SK-N-SH treated with all-trans-retinoic acid at 6 μM for 48 hours (cell line): ENCODE data around the gene CDC14A.
"Not testable (repeated sequence)": the region's sequence is repeated elsewhere in the genome, so short reads cannot be mapped to it uniquely, and the experiment has no call there.

Experiments
- ATAC-seq: fragments of 200-7000 bp; cut with Tn5 transposase; 3 replicates; pipeline ENCODE4 v1.9.1; 2020; ENCODE audit warnings: mild to moderate bottlenecking, moderate library complexity
- ARNTL ChIP-seq: fragments of 450-650 bp; formaldehyde crosslinking; IDR thresholded peaks from 2 replicates; pipeline ENCODE4 v1.5.0; 2020; ENCODE audit warnings: low read depth, mild to moderate bottlenecking, moderate library complexity, borderline replicate concordance
- BACH2 ChIP-seq: fragments of 250-450 bp; sonication (Bioruptor Pico); IDR thresholded peaks from 2 replicates; pipeline ENCODE4 v1.9.0; 2021; ENCODE audit warnings: mild to moderate bottlenecking, borderline replicate concordance
- ESRRG ChIP-seq: fragments of 250-450 bp; sonication (Bioruptor Pico); IDR thresholded peaks from 2 replicates; pipeline ENCODE4 v1.6.1; 2021; ENCODE audit warnings: mild to moderate bottlenecking
- GLIS3 ChIP-seq: fragments of 250-450 bp; sonication (Bioruptor Pico); IDR thresholded peaks from 2 replicates; pipeline ENCODE4 v1.5.0; 2020; ENCODE audit warnings: mild to moderate bottlenecking, moderate library complexity
- ISL1 ChIP-seq: fragments of 250-450 bp; sonication (Bioruptor Pico); IDR thresholded peaks from 2 replicates; pipeline ENCODE4 v2.1.2; 2022; ENCODE audit warnings: mild to moderate bottlenecking, moderate library complexity
- OSR1 ChIP-seq: fragments of 250-450 bp; sonication (Bioruptor Pico); IDR thresholded peaks from 2 replicates; pipeline ENCODE4 v1.8.0; 2022; ENCODE audit warnings: moderate library complexity, mild to moderate bottlenecking, inconsistent platforms
- RARB ChIP-seq: fragments of 250-450 bp; sonication (Bioruptor Pico); IDR thresholded peaks from 2 replicates; pipeline ENCODE4 v1.8.0; 2021; ENCODE audit warnings: mild to moderate bottlenecking, moderate library complexity
- TCF4 ChIP-seq: fragments of 250-450 bp; sonication (Bioruptor Pico); IDR thresholded peaks from 2 replicates; pipeline ENCODE4 v1.8.0; 2021; ENCODE audit warnings: mild to moderate bottlenecking, moderate library complexity, borderline replicate concordance
- TOX ChIP-seq: fragments of 250-450 bp; sonication (Bioruptor Pico); IDR thresholded peaks from 2 replicates; pipeline ENCODE4 v1.8.0; 2021; ENCODE audit warnings: mild to moderate bottlenecking, moderate library complexity, borderline replicate concordance
- ZC3H10 ChIP-seq: fragments of 250-450 bp; sonication (Bioruptor Pico); IDR thresholded peaks from 2 replicates; pipeline ENCODE4 v1.5.1; 2021; ENCODE audit warnings: mild to moderate bottlenecking, moderate library complexity
- ZFP3 ChIP-seq: fragments of 250-450 bp; sonication (Bioruptor Pico); IDR thresholded peaks from 2 replicates; pipeline ENCODE4 v1.5.0; 2020; ENCODE audit warnings: mild to moderate bottlenecking, moderate library complexity
- ZFP30 ChIP-seq: fragments of 450-650 bp; formaldehyde crosslinking; IDR thresholded peaks from 2 replicates; pipeline ENCODE4 v1.5.0; 2022; ENCODE audit warnings: mild to moderate bottlenecking, moderate library complexity
- ZNF565 ChIP-seq: fragments of 450-650 bp; formaldehyde crosslinking; conservative IDR thresholded peaks from 2 replicates; pipeline ENCODE4 v1.5.0; 2020; ENCODE audit warnings: low read depth, mild to moderate bottlenecking, moderate library complexity
- ZNF70 ChIP-seq: fragments of 450-650 bp; formaldehyde crosslinking; IDR thresholded peaks from 2 replicates; pipeline ENCODE4 v1.5.0; 2020; ENCODE audit warnings: mild to moderate bottlenecking, moderate library complexity
- ZNF8 ChIP-seq: fragments of 450-650 bp; formaldehyde crosslinking; IDR thresholded peaks from 2 replicates; pipeline ENCODE4 v1.5.0; 2020; ENCODE audit warnings: mild to moderate bottlenecking, moderate library complexity
- TF ChIP-seq, protein P1 (sequence below): fragments of 250-450 bp; sonication (Bioruptor Pico); IDR thresholded peaks from 2 replicates; pipeline ENCODE4 v1.5.0; 2020; ENCODE audit warnings: mild to moderate bottlenecking, moderate library complexity
- TF ChIP-seq, protein P2 (sequence below): fragments of 250-450 bp; sonication (Bioruptor Pico); IDR thresholded peaks from 2 replicates; pipeline ENCODE4 v1.8.0; 2020; ENCODE audit warnings: mild to moderate bottlenecking, moderate library complexity, borderline replicate concordance
- TF ChIP-seq, protein P3 (sequence below): fragments of 250-450 bp; sonication (Bioruptor Pico); IDR thresholded peaks from 2 replicates; pipeline ENCODE4 v1.5.1; 2020; ENCODE audit warnings: low read depth, mild to moderate bottlenecking, moderate library complexity
- TF ChIP-seq, protein P4 (sequence below): fragments of 250-450 bp; sonication (Bioruptor Pico); IDR thresholded peaks from 2 replicates; pipeline ENCODE4 v1.5.1; 2021; ENCODE audit warnings: mild to moderate bottlenecking, moderate library complexity

CDC14A gene

DNA sequence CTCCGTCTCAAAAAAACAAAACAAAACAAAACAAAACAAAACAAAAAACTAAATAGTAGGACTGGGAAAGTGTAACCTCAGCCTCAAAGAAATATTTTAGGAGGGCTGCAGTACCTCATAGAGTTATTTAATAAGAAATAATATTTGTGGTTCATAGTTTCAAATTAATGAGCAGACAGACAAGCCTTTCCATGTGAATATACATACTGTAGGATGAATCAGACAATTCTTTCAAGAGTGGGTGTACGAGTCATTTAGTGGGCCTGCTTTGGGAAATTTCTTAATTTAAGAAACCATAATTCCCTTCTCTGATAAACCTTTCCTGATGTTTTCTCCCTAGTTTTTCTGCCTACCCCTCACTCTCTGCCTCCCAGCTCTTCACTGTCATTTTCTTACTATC is 52.5 kb downstream of the CDC14A start:
- TF ChIP-seq TOX, result no peak
- TF ChIP-seq, protein P1, sequence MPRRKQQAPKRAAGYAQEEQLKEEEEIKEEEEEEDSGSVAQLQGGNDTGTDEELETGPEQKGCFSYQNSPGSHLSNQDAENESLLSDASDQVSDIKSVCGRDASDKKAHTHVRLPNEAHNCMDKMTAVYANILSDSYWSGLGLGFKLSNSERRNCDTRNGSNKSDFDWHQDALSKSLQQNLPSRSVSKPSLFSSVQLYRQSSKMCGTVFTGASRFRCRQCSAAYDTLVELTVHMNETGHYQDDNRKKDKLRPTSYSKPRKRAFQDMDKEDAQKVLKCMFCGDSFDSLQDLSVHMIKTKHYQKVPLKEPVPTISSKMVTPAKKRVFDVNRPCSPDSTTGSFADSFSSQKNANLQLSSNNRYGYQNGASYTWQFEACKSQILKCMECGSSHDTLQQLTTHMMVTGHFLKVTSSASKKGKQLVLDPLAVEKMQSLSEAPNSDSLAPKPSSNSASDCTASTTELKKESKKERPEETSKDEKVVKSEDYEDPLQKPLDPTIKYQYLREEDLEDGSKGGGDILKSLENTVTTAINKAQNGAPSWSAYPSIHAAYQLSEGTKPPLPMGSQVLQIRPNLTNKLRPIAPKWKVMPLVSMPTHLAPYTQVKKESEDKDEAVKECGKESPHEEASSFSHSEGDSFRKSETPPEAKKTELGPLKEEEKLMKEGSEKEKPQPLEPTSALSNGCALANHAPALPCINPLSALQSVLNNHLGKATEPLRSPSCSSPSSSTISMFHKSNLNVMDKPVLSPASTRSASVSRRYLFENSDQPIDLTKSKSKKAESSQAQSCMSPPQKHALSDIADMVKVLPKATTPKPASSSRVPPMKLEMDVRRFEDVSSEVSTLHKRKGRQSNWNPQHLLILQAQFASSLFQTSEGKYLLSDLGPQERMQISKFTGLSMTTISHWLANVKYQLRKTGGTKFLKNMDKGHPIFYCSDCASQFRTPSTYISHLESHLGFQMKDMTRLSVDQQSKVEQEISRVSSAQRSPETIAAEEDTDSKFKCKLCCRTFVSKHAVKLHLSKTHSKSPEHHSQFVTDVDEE (CRISPR knock-in tag), result no peak
- TF ChIP-seq, protein P2, sequence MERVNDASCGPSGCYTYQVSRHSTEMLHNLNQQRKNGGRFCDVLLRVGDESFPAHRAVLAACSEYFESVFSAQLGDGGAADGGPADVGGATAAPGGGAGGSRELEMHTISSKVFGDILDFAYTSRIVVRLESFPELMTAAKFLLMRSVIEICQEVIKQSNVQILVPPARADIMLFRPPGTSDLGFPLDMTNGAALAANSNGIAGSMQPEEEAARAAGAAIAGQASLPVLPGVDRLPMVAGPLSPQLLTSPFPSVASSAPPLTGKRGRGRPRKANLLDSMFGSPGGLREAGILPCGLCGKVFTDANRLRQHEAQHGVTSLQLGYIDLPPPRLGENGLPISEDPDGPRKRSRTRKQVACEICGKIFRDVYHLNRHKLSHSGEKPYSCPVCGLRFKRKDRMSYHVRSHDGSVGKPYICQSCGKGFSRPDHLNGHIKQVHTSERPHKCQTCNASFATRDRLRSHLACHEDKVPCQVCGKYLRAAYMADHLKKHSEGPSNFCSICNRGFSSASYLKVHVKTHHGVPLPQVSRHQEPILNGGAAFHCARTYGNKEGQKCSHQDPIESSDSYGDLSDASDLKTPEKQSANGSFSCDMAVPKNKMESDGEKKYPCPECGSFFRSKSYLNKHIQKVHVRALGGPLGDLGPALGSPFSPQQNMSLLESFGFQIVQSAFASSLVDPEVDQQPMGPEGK (CRISPR knock-in tag), result no peak
- TF ChIP-seq, protein P3, sequence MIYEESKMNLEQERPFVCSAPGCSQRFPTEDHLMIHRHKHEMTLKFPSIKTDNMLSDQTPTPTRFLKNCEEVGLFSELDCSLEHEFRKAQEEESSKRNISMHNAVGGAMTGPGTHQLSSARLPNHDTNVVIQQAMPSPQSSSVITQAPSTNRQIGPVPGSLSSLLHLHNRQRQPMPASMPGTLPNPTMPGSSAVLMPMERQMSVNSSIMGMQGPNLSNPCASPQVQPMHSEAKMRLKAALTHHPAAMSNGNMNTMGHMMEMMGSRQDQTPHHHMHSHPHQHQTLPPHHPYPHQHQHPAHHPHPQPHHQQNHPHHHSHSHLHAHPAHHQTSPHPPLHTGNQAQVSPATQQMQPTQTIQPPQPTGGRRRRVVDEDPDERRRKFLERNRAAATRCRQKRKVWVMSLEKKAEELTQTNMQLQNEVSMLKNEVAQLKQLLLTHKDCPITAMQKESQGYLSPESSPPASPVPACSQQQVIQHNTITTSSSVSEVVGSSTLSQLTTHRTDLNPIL (CRISPR knock-in tag), result no peak
- no peak for TF ChIP-seq ISL1 (CRISPR knock-in tag)
- no peak for TF ChIP-seq ZFP30 (CRISPR knock-in tag)
- TF ChIP-seq RARB, result no peak
- TF ChIP-seq ESRRG (CRISPR knock-in tag), result no peak
- TF ChIP-seq ZNF70, result no peak
- no peak for ATAC-seq

DNA sequence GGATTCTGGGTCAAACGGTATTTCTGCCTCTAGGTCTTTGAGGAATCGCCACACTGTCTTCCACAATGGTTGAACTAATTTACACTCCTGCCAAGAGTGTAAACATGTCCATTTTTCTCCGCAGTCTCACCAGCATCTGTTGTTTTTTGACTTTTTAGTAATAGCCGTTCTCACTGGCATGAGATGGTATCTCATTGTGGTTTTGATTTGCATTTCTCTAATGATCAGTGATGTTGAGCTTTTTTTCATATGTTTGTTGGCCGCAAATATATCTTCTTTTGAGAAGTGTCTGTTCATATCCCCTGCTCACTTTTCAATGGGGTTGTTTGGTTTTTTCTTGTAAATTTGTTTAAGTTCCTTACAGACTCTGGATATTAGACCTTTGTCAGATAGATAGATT is 53.6 kb downstream of the CDC14A start:
- ATAC-seq, result not testable (repeated sequence)

DNA sequence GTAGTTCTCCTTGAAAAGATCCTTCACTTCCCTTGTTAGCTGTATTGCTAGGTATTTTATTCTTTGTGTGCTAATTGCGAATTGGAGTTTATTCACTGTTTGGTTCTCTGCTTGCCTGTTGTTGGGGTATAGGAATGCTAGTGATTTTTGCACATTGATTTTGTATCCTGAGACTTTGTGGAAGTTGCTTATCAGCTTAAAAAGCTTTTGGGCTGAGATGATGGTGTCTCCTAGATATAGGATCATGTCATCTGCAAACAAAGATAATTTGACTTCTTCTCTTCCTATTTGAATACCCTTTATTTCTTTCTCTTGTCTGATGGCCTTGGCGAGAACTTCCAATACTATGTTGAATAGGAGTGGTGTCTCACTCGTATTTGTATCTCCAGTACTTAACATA is 55.1 kb downstream of the CDC14A start:
- ATAC-seq, result not testable (repeated sequence)

DNA sequence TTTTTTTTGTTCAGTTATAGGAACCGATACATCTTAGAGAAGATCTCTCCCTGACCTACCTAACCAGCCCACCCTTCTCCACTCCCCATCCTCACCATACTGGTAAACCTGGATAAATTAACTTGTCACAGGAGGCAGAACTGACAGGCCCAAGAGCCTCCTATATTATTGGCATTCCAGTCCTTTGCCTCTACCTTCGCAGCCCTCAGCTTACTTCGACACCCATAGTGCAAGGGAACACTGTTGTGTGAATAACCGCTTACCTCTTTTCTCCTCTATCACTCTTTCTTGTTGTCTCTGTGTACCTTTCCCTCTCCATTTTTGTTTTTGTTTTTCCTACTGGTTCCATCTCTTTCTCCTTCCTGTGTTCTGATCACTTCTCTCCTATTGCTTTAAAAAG is 58.7 kb downstream of the CDC14A start:
- ATAC-seq, result no peak
- no peak for TF ChIP-seq GLIS3 (CRISPR knock-in tag)
- TF ChIP-seq, protein P2 (CRISPR knock-in tag), result no peak
- no peak for TF ChIP-seq ZNF70
- no peak for TF ChIP-seq OSR1 (CRISPR knock-in tag)
- TF ChIP-seq ARNTL, result no peak
- no peak for TF ChIP-seq TCF4 (CRISPR knock-in tag)
- TF ChIP-seq ESRRG (CRISPR knock-in tag), result no peak
- TF ChIP-seq ZFP30 (CRISPR knock-in tag), result no peak
- TF ChIP-seq ZC3H10 (CRISPR knock-in tag), result no peak
- TF ChIP-seq, protein P1 (CRISPR knock-in tag), result no peak
- TF ChIP-seq, all 23 proteins: peak for 0

DNA sequence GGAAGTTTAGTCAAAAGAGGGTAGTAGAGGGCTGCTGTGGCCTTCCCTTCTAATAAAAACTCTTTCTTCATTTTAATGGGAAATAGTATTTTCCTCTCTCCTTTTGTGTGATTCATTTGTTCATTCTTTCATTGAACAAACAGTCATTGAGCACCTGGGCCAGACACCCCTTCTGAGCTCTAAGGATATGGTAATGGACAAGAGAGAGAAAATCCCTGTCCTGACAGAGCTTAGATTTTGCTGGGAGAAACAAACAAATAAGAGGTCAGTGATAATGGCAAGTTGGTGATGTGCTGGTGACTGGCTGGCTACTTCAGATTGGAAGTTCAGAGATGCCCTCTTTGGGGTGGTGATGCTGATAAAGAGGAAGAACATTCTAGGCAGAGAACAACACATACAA is 59.3 kb downstream of the CDC14A start:
- ATAC-seq, result no peak
- TF ChIP-seq GLIS3 (CRISPR knock-in tag) (no peak), TCF4 (CRISPR knock-in tag) (no peak), TOX (no peak), ZNF565 (CRISPR knock-in tag) (no peak), ZC3H10 (CRISPR knock-in tag) (no peak), BACH2 (CRISPR knock-in tag) (no peak), RARB (no peak), ARNTL (no peak), ZNF8 (CRISPR knock-in tag) (no peak), ZFP3 (CRISPR knock-in tag) (no peak)
- TF ChIP-seq, protein P3 (CRISPR knock-in tag), result no peak
- TF ChIP-seq, protein P4, sequence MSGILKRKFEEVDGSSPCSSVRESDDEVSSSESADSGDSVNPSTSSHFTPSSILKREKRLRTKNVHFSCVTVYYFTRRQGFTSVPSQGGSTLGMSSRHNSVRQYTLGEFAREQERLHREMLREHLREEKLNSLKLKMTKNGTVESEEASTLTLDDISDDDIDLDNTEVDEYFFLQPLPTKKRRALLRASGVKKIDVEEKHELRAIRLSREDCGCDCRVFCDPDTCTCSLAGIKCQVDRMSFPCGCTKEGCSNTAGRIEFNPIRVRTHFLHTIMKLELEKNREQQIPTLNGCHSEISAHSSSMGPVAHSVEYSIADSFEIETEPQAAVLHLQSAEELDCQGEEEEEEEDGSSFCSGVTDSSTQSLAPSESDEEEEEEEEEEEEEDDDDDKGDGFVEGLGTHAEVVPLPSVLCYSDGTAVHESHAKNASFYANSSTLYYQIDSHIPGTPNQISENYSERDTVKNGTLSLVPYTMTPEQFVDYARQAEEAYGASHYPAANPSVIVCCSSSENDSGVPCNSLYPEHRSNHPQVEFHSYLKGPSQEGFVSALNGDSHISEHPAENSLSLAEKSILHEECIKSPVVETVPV (CRISPR knock-in tag), result no peak
